HS-27A (cell line): ENCODE results near the gene SH3TC2.

ENCODE experiments used
- DNase-seq: peaks from one replicate; pipeline ENCODE4 v3.0.0-alpha.2; 2012; ENCODE audit warnings: low read depth, missing footprints

SH3TC2 gene

GRCh38 chr5:149060325-149060724 is 2.5 kb downstream of the SH3TC2 start:
- DNase-seq, result no peak

- no peak for DNase-seq
These were observed 6.2 kb downstream of the SH3TC2 start for GRCh38 chr5:149056616-149057165.

- no peak for DNase-seq
These were observed 8.4 kb downstream of the SH3TC2 start for GRCh38 chr5:149054416-149054815.

GRCh38 chr5:149053072-149053695 is 9.7 kb downstream of the SH3TC2 start:
- DNase-seq, result no peak

GRCh38 chr5:149049371-149049781 is 13.5 kb downstream of the SH3TC2 start:
- DNase-seq, result no peak

GRCh38 chr5:149048811-149049210 is 14.1 kb downstream of the SH3TC2 start:
- DNase-seq, result no peak

- no peak for DNase-seq
These were observed 15.4 kb downstream of the SH3TC2 start for GRCh38 chr5:149047462-149047861.

- DNase-seq, result no peak
These were observed 16.5 kb downstream of the SH3TC2 start for GRCh38 chr5:149046196-149046829.

- no peak for DNase-seq
These were observed 17.8 kb downstream of the SH3TC2 start for GRCh38 chr5:149045089-149045460.

GRCh38 chr5:149044453-149045088 is 18.3 kb downstream of the SH3TC2 start:
- DNase-seq, result no peak

- no peak for DNase-seq
These were observed 19.2 kb downstream of the SH3TC2 start for GRCh38 chr5:149043641-149044040.

- DNase-seq, result no peak
These were observed 20.0 kb downstream of the SH3TC2 start for GRCh38 chr5:149042865-149043264.

- no peak for DNase-seq
These were observed 21.6 kb downstream of the SH3TC2 start for GRCh38 chr5:149041242-149041641.

- no peak for DNase-seq
These were observed 22.4 kb downstream of the SH3TC2 start for GRCh38 chr5:149040421-149040820.

GRCh38 chr5:149039506-149039905 is 23.4 kb downstream of the SH3TC2 start:
- DNase-seq, result no peak

GRCh38 chr5:149038336-149039080 is 24.4 kb downstream of the SH3TC2 start:
- no peak for DNase-seq

GRCh38 chr5:149037817-149038216 is 25.0 kb downstream of the SH3TC2 start:
- DNase-seq, result no peak

- DNase-seq, result no peak
These were observed 25.9 kb downstream of the SH3TC2 start for GRCh38 chr5:149036970-149037369.

- no peak for DNase-seq
These were observed 26.7 kb downstream of the SH3TC2 start for GRCh38 chr5:149036168-149036567.

- DNase-seq, result no peak
These were observed 27.5 kb downstream of the SH3TC2 start for GRCh38 chr5:149035372-149035790.

GRCh38 chr5:149030838-149031397 is 31.9 kb downstream of the SH3TC2 start:
- DNase-seq, result no peak

- no peak for DNase-seq
These were observed 32.5 kb downstream of the SH3TC2 start for GRCh38 chr5:149030392-149030791.
